Placental pericyte (primary cell): ENCODE data around the gene TNFAIP8L1. TPM values are rescaled to one million over a fixed set of nuclear protein-coding genes. Genes with fewer than 3 reads are reported as not detected.

ENCODE experiments used
- total RNA-seq: library from RNA; depleted of rRNA; stranded (reverse); fragments of >200 nt; gene quantifications from 2 replicates; pipeline ENCODE4 v1.2.3, GENCODE V29; 2012

The TNFAIP8L1 gene
- 2.2 and 7.6 TPM in 2 replicates for total RNA-seq

DNA sequence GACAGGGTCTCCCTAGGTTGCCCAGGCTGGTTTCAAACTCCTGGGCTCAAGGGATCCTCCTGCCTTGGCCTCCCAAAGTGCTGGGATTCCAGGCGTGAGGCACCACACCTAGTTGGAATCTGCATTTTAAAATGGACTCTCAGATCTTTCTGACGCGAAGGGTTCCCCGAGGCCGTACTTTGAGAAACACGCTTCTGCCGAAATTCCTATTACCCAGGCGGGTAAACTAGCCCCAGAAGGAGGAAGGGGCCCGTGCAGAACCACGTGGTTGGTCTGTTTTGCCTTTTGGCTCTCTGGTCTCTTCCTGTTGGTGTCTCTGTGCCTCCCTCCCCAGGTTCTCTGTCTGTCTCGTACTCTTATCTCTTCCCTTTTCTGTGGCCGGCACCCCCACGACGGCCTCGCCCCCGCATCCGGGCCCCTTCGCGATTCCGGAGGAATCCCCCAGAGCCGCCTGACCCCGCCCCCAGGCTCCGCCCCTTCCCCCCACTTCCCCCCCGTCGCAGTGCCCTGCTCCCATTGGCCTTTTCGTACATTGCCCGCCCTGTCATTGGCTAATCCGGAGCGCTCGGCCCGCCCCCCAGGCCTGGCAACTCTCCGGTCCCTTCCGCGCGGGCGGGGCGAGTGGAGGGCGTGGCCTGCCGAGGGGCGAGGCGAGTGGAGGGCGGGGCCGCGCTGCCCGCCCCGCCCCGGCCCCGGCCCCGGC, at the start of gene TNFAIP8L1:
TSS of gene TNFAIP8L1 (plus strand) at position 689 of the 703 bp plus-strand sequence. CDS start 12,354 bp downstream, outside the sequence.

DNA sequence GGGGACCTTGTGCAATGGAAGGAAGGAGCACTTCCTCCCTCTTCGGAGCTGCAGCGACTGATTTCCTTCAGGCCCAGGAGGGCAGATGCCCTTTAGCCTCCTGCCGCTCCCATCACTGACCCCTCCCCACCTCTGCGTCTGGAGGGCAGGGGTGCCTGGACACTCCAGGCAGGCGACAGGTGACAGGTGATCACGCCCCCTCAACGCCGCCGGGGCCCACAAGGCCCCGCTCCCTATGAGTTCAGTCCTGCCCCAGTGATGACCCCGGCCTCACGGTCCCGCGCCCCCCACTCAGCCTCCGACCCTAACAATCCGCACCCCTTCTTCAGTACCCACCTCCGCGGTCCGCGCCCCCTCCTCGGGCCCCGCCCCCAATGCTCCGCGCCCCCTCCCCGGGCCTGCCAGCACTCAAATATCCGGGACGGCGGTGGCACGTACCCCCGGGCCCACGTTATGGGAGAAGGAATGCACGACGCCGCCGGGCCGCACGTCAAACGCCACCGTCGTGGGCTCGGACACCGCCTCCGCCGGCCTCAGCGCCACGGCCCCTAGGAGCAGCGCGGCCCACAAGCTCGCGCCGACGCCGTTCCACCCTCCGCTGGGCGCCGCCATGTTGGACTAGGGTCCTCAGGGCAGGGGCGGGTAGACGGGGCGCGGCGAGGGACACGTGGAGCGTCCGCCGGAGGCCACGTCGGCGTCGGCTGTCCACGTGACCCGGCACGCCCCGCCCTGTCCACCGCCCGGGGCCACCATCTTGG, 30.6 kb downstream of the TNFAIP8L1 start, which contains the start of gene MYDGF:
TSS of gene MYDGF (minus strand) at position 620 of the 758 bp plus-strand sequence. CDS start at position 612, 8 bp downstream.

Other genes with a start within 250 kb of the TNFAIP8L1 start
- 60.6 and 137 TPM in 2 replicates for gene SH3GL1, start 239.0 kb upstream of the TNFAIP8L1 start, total RNA-seq
- gene CHAF1A, start 236.9 kb upstream of the TNFAIP8L1 start, total RNA-seq = 3.5 and 36.8 TPM in 2 replicates
- 97.2 and 170 TPM in 2 replicates for gene UBXN6, start 181.7 kb upstream of the TNFAIP8L1 start, total RNA-seq
- 62.3 and 67.0 TPM in 2 replicates for gene HDGFL2, start 167.2 kb upstream of the TNFAIP8L1 start, total RNA-seq
- under 0.01 TPM in 2 replicates for gene PLIN4, start 121.0 kb upstream of the TNFAIP8L1 start, total RNA-seq
- gene PLIN5, start 104.3 kb upstream of the TNFAIP8L1 start, total RNA-seq = under 0.01 TPM in 1 of 2 replicates, not detected in the other
- gene LRG1, start 99.5 kb upstream of the TNFAIP8L1 start, total RNA-seq = under 0.01 TPM in 1 of 2 replicates, not detected in the other
- 0.43 and 1.3 TPM in 2 replicates for gene SEMA6B, start 79.8 kb upstream of the TNFAIP8L1 start, total RNA-seq
- gene MYDGF, start 30.8 kb downstream of the TNFAIP8L1 start, total RNA-seq = 159 and 290 TPM in 2 replicates
- 85.8 and 87.1 TPM in 2 replicates for gene DPP9, start 84.3 kb downstream of the TNFAIP8L1 start, total RNA-seq
- 15.5 and 24.3 TPM in 2 replicates for gene FEM1A, start 152.2 kb downstream of the TNFAIP8L1 start, total RNA-seq
- gene TICAM1, start 192.2 kb downstream of the TNFAIP8L1 start, total RNA-seq = 4.6 and 6.1 TPM in 2 replicates
- gene PLIN3, start 228.2 kb downstream of the TNFAIP8L1 start, total RNA-seq = 173 and 343 TPM in 2 replicates